ENCODE results near the gene GNAQ. TPM values are rescaled to one million over a fixed set of nuclear protein-coding genes. Genes with fewer than 3 reads are reported as not detected.

GNAQ gene
- total and polyA plus RNA-seq, 2 of the 4 experiments (the other 2 are of a cell fraction), result 23.1 to 50.7 TPM

DNA sequence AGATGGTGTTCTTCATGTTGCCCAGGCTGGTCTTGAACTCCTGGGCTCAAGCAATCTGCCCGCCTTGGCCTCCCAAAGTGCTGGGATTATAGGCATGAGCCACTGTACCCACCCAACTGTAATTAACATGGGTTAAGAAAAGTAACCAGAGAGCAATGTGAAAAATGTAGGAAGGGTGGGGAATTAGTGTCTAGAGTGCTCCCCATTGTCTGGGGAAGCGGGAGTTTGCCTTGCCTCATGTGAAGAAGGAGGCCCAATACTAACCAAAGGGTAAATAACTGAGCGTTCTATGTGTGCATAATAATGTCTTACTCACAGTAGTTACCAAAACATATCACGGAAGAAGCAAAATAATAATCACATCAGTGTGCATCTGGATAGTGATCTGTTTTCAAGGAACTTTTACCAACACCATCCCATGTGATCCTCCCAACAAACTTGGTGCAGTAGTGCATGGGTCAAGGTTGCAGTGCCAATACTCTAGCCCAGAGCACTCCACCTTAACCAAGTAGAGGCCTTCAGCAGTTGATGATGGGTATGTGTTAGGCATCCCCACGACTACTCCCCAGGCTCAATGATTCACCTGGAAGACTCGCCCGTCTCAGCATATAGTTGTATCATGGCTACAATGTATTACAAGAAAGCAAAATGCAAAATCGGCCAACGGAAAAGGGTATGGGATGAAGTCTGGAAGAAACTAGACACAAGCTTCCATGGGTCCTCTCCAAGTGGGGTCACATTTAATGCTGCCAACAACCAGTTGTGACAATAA, 26.2 kb downstream of the GNAQ start:
- Histone ChIP-seq H3K9me3 (ENCODE audit: control insufficient read depth, insufficient read depth, low read length) (no peaks in the 10 kb centered on the region), H3K4me1 (ENCODE audit: control insufficient read depth, insufficient read depth, low read length) (peaks cover 4% of the 10 kb centered on the region; the same call in 1 of the 2 replicates), H2BK15ac (ENCODE audit: low read depth, low read length) (no peak overlapping the region), H2BK20ac (ENCODE audit: low read depth, low read length) (no peak overlapping the region), H3K9ac (ENCODE audit: low read depth, low read length) (no peak overlapping the region), H4K5ac (ENCODE audit: low read depth, low read length) (no peak overlapping the region), H3K23ac (ENCODE audit: low read depth, low read length) (no peak overlapping the region), H2AK9ac (replicated peaks; ENCODE audit: low read depth, low read length, poor library complexity) (no peak overlapping the region), H3K56ac (ENCODE audit: extremely low read depth, insufficient read depth, low read length) (no peak overlapping the region), H2BK5ac (ENCODE audit: low read depth, low read length, poor library complexity, severe bottlenecking) (no peak overlapping the region), H2AFZ (replicated peaks; ENCODE audit: low read length, poor library complexity) (no peak overlapping the region), H4K91ac (ENCODE audit: insufficient read depth, low read depth, low read length) (no peak overlapping the region), H3K18ac (ENCODE audit: low read depth, low read length) (no peak overlapping the region), H4K20me1 (ENCODE audit: insufficient read depth, low read length) (peaks cover 42% of the 10 kb centered on the region), H4K8ac (ENCODE audit: low read depth in 2 of 2, low read length in 2 of 2) (no peak overlapping the region), H3K79me1 (ENCODE audit: low read depth in 1 of 2, low read length in 2 of 2) (peaks cover 31 to 77% of the 10 kb centered on the region in 2 experiments), H2AK5ac (ENCODE audit: low read depth, low read length) (no peak overlapping the region), H2BK120ac (ENCODE audit: low read depth, low read length) (no peak overlapping the region), H3K14ac (replicated peaks; ENCODE audit: low read depth, low read length) (no peak overlapping the region), H3K27ac (ENCODE audit: insufficient read depth, low read length) (no peak overlapping the region), H3K9me1 (ENCODE audit: insufficient read depth, low read length) (peaks cover 5% of the 10 kb centered on the region), H3K27me3 (ENCODE audit: control insufficient read depth, insufficient read depth, low read length) (no peaks in the 10 kb centered on the region), H3K36me3 (ENCODE audit: control insufficient read depth, insufficient read depth, low read length) (peaks cover 2% of the 10 kb centered on the region; the same call in 1 of the 2 replicates), H3K4me3 (ENCODE audit: insufficient read depth, low read depth, low read length) (no peak overlapping the region), H3K4ac (ENCODE audit: low read depth, low read length) (no peak overlapping the region), H3K4me2 (ENCODE audit: low read depth, low read length) (no peak overlapping the region)
- dilution Hi-C loops (cut with HindIII; ENCODE audit: low sequenced_read_pairs, unreplicated experiment), result no loop called here
- ChIA-PET POLR2A (ENCODE audit: unreplicated experiment) (no interaction called here), CTCF (no interaction called here)
- in situ Hi-C loops (cut with MboI; ENCODE audit: low sequenced_read_pairs), result no loop called here
- DNase-seq (no peak), ATAC-seq (ENCODE audit: low read depth) (no peak)
- no peak for TF ChIP-seq FOS (IDR thresholded peaks at IDR 0.05; ENCODE audit: low read depth, low read length)
- TF ChIP-seq MXI1 (IDR thresholded peaks at IDR 0.05; ENCODE audit: borderline replicate concordance, low read depth, low read length), result no peak
- no peak for TF ChIP-seq CEBPB (IDR thresholded peaks at IDR 0.05; ENCODE audit: low read depth, low read length)
- TF ChIP-seq NFE2L2 (IDR thresholded peaks at IDR 0.05; ENCODE audit: low read depth, low read length), result no peak
- TF ChIP-seq RFX5 (IDR thresholded peaks at IDR 0.05; ENCODE audit: low read depth, low read length), result no peak
- no peak for TF ChIP-seq RAD21 (IDR thresholded peaks at IDR 0.05; ENCODE audit: low read length)
- WGBS, 2 experiments (ENCODE audit: extremely low coverage in 2 of 2, insufficient read length in 1 of 2), result 100% methylated on average over 1 of the region's 9 CpGs; no CpG with 5 or more reads in 1 of the 2 experiments
- intact Hi-C loops (cut with micrococcal nuclease), result no loop called here
- no TSS peak for BruUV-seq (replicated peaks)

Data from IMR-90 (cell line).